VCaP (cell line): Measurements from ENCODE around the gene C12orf57.

ENCODE experiments used
- H3K27ac ChIP-seq: fragments of 450-650 bp; 2 replicates; pipeline ENCODE4 v1.5.1; 2017
- TF ChIP-seq, protein P1 (sequence below): fragments of 450-650 bp; conservative IDR thresholded peaks from 2 replicates; pipeline ENCODE4 v1.5.1; 2017; ENCODE audit warnings: mild to moderate bottlenecking, moderate library complexity

The C12orf57 gene

DNA sequence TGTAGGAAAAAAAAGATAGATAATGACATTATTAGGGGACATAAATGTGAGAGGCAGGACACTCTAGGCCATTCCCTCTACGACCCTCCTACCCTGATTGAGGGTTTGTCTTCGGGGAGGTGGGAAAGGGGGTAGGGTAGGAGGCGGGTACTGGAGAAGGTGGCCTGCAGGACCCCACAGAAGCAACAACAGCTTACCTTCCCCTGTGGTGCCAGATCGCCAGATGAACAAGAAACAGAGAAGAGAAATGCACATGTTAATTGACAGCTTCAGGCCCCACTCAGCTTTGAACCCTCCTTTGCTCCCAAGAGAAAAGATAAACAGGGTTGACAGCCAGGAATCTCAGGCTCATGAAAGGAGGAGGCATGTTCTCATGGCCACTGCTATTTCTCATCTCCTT lies 21.9 kb downstream of the C12orf57 start:
- H3K27ac ChIP-seq = peak overlapping the region; percentile 96
- TF ChIP-seq, protein P1, sequence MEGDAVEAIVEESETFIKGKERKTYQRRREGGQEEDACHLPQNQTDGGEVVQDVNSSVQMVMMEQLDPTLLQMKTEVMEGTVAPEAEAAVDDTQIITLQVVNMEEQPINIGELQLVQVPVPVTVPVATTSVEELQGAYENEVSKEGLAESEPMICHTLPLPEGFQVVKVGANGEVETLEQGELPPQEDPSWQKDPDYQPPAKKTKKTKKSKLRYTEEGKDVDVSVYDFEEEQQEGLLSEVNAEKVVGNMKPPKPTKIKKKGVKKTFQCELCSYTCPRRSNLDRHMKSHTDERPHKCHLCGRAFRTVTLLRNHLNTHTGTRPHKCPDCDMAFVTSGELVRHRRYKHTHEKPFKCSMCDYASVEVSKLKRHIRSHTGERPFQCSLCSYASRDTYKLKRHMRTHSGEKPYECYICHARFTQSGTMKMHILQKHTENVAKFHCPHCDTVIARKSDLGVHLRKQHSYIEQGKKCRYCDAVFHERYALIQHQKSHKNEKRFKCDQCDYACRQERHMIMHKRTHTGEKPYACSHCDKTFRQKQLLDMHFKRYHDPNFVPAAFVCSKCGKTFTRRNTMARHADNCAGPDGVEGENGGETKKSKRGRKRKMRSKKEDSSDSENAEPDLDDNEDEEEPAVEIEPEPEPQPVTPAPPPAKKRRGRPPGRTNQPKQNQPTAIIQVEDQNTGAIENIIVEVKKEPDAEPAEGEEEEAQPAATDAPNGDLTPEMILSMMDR = no peak

DNA sequence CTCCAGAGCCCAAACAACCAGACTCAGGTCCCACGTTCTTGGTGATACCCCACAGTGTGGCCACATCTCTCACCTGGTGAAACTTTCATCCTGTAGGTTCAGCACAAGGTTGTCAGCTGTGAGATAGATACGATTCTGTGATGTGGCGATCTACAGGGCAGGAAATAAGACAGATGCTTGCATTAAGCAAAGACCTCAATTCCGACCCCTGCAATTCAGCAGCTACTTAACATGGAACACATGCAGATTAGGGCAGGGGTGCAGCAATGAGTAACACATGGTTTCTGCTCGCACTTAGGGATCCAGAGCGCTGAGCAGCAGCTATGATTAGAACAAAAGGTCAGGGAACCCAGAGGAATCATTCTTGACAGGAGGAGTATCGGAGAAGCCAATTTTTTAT lies 22.5 kb downstream of the C12orf57 start:
- peak overlapping the region; percentile 96 for H3K27ac ChIP-seq
- TF ChIP-seq, protein P1 = no peak

DNA sequence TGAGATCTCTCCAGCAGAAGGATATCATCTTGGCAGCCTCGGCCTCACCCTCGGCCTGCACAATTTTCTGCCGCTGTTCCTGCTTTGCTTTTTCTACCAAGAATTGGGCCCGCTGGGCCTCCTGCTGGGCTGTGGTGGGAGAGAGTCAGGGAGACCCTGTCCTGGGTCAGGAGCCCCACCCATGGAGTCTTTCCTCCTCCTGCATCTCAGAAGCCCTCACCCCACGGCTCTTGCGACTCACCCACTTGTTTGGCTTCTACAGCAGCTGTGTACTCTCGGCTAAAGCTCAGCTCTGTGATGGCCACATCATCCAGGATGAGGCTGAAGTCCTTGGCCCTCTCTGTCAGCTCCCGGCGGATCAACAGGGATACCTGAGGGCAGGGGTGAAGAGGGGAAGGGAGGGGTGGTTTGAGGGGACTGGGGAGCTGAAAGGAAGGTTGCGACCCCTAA lies 23.9 kb downstream of the C12orf57 start:
- TF ChIP-seq, protein P1 = no peak
- H3K27ac ChIP-seq = peak overlapping the region; percentile 96

DNA sequence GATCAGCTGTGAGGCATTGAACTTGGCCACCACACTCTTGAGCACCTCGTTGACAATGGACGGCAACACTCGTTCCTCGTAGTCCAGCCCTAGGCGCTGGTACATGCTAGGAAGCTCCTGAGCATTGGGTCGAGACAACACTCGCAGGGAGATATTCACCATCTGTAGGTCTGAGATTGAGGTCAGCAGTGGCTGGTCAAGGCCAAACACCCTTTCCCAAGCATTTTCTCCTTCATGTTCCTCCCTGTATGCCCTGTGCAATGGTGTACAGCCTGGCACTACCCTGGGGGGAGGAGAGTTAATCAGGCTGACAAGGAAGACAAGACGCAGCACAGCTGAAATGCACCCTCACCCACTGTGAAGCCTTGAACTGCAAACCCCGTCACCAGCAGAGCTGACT lies 24.6 kb downstream of the C12orf57 start:
- TF ChIP-seq, protein P1 = no peak
- peak overlapping the region; percentile 96 for H3K27ac ChIP-seq

DNA sequence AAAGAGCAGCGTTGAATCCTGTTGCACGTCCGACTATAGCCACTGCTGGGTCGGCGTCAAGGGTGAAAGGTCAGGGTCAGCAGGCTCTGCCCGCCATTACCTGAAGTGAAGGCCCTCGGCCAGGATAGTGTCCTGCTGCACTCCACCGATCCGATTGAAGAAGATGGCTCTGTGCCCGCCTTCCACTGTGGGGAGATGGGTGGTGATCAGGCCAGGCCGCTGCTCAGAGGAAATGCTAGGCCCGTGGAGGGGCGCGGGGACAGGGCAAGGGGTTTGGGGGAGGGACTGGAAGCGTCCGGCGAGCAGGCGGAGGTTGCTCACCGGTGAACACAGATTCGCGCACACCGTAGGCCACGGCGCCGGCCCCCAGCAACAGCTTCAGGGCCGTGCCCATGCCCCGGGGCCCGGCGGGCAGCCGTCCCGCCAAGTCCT lies 26.3 kb downstream of the C12orf57 start:
- TF ChIP-seq, protein P1 = no peak
- H3K27ac ChIP-seq = peak overlapping the region; percentile 96

DNA sequence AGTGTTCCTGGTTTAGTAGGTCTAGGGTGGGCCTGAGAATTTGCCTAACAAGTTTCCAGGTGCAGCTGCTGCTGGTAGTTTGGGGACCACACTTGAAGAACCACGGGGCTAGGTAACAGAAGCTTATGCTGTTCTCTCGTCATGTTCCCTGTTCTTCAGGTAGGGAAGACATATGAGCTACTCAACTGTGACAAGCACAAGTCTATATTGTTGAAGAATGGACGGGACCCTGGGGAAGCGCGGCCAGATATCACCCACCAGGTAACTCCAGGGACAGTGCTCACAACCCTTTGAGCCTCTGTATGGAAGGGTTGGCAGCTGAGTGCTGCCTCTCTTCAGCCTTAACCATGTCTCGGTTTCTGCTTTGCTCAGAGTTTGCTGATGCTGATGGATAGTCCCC lies 30.4 kb downstream of the C12orf57 start:
- TF ChIP-seq, protein P1 = no peak
- 0 out of 2 replicates have a peak overlapping the region, but pooled peaks have one; percentile 5 for H3K27ac ChIP-seq

DNA sequence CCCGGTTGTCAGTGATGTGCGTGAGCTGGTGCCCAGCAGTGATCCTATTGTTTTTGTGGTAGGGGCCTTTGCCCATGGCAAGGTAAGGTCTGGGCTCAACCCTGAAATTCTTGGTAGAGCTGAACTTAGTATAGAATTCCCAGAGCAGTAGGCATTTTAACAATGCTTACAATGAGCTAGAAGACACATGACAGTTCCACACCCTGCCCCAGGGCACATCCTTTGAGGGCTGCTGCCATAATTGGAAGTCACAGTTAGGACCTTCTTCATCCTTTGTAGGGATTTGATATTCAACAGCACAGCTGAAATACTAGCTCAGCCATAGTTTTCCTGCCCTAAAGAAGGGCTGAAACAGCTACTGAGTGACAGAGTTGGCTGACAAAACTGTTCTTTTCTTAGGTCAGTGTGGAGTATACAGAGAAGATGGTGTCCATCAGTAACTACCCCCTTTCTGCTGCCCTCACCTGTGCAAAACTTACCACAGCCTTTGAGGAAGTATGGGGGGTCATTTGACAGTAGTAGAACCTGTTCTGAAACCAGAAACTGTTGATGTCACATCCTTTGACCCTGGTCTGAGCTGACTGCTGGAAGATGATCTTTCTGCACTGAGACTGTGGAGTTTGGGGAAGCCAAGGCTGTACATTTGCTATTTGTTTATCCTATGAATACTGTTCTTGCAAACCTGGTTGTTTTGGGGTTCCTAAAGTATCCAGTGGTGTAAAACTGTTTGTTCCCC lies 31.6 kb downstream of the C12orf57 start:
- peak overlapping the region; percentile 15; the same call in 1 of the 2 replicates for H3K27ac ChIP-seq
- TF ChIP-seq, protein P1 = no peak
